OCI-LY7 (cell line): ENCODE measurements around the gene CDY2B. TPM values are rescaled to one million over a fixed set of nuclear protein-coding genes. Genes with fewer than 3 reads are reported as not detected.
"Not testable (repeated sequence)": the region's sequence is repeated elsewhere in the genome, so short reads cannot be mapped to it uniquely, and the experiment has no call there.

Experiments used
- BruUV-seq: library from RNA; stranded (reverse); fragments of 400-500 nt; replicated peaks from 2 replicates; lab custom pipeline; 2021; lab: Mats Ljungman, UMichigan
- CTCF ChIA-PET: fragments of 300-600 bp; sonication (Branson Sonifier 250); formaldehyde crosslinking; loops from one replicate; lab custom pipeline; 2022; ENCODE audit warnings: antibody characterized with exemption; ENCODE audit not compliant: unreplicated experiment; lab: Charles Lee
- POLR2A ChIA-PET: fragments of 300-600 bp; sonication (Branson Sonifier 250); formaldehyde crosslinking; loops from one replicate; lab custom pipeline; 2022; ENCODE audit warnings: antibody characterized with exemption; lab: Charles Lee
- DNase-seq: peaks from one replicate; pipeline ENCODE4 v3.0.0-alpha.2; 2015; ENCODE audit warnings: low spot score
- H2AFZ ChIP-seq: fragments of 200-600 bp; sonication (generic), shearing (Covaris generic); 2 replicates; pipeline ENCODE4 v1.6.1; 2014; ENCODE audit warnings: mild to moderate bottlenecking, antibody characterized with exemption, low read length, moderate library complexity
- H3K27ac ChIP-seq: fragments of 200-600 bp; sonication (generic); 2 replicates; pipeline ENCODE4 v1.5.1; 2014; ENCODE audit warnings: mixed run types, low read depth, mild to moderate bottlenecking, moderate library complexity, low read length, inconsistent platforms; ENCODE audit not compliant: poor library complexity, severe bottlenecking
- H3K36me3 ChIP-seq: fragments of 200-600 bp; sonication (generic); 2 replicates; pipeline ENCODE4 v1.6.1; 2014; ENCODE audit warnings: mild to moderate bottlenecking, antibody characterized with exemption, low read length, moderate library complexity, mixed read lengths; ENCODE audit not compliant: insufficient read depth
- H3K4me1 ChIP-seq: fragments of 200-600 bp; sonication (generic); 2 replicates; pipeline ENCODE4 v1.5.1; 2014; ENCODE audit warnings: mild to moderate bottlenecking, low read length; ENCODE audit not compliant: insufficient read depth, poor library complexity, severe bottlenecking
- H3K4me2 ChIP-seq: fragments of 200-600 bp; sonication (generic); 2 replicates; pipeline ENCODE4 v1.6.1; 2014; ENCODE audit warnings: mild to moderate bottlenecking, low read length
- H3K4me3 ChIP-seq: fragments of 200-600 bp; sonication (generic); 2 replicates; pipeline ENCODE4 v1.5.1; 2014; ENCODE audit warnings: mild to moderate bottlenecking, low read depth, low read length; ENCODE audit not compliant: poor library complexity, severe bottlenecking
- H3K79me2 ChIP-seq: fragments of 200-600 bp; sonication (generic); 2 replicates; pipeline ENCODE4 v1.6.1; 2016; ENCODE audit warnings: low read depth, mild to moderate bottlenecking, low read length, moderate library complexity, mixed read lengths; ENCODE audit not compliant: insufficient read depth
- H3K9me2 ChIP-seq: fragments of 200-600 bp; sonication (generic); 2 replicates; pipeline ENCODE4 v1.6.1; 2016; ENCODE audit warnings: mild to moderate bottlenecking, low read length, mixed read lengths; ENCODE audit not compliant: insufficient read depth
- H3K9me3 ChIP-seq: fragments of 200-600 bp; sonication (generic); 2 replicates; pipeline ENCODE4 v1.6.1; 2014; ENCODE audit warnings: mild to moderate bottlenecking, mixed run types, low read length, mixed read lengths
- H4K20me1 ChIP-seq: fragments of 200-600 bp; sonication (generic); 2 replicates; pipeline ENCODE4 v1.6.1; 2014; ENCODE audit warnings: mild to moderate bottlenecking, antibody characterized with exemption, low read length, moderate library complexity, mixed read lengths; ENCODE audit not compliant: insufficient read depth
- intact Hi-C: fragments of 100-400 bp; cut with micrococcal nuclease; formaldehyde crosslinking; loops from one replicate; pipeline ENCODE4 v1.10.0; 2022; ENCODE audit not compliant: unreplicated experiment
- total RNA-seq, 2 experiments: library from RNA; depleted of rRNA in 1 of 2; stranded (reverse); fragments of >200 nt in 1 of 2; shearing (Covaris generic) in 1 of 2; gene quantifications; 2 replicates each; pipeline ENCODE4 v1.2.3, GENCODE V29; 2014 to 2022

The CDY2B gene
- total RNA-seq, 2 experiments from 2014 or later, result not detected

- H3K4me2 ChIP-seq, H4K20me1 ChIP-seq, H3K27ac ChIP-seq, H3K36me3 ChIP-seq, H3K4me1 ChIP-seq, POLR2A ChIA-PET, H2AFZ ChIP-seq, intact Hi-C loops, H3K4me3 ChIP-seq, BruUV-seq, H3K9me3 ChIP-seq, CTCF ChIA-PET, H3K79me2 ChIP-seq, DNase-seq, H3K9me2 ChIP-seq: not testable (repeated sequence)
Observed at GRCh38 chrY:17849131-17849530, 30.9 kb downstream of the CDY2B start.

- intact Hi-C loops, POLR2A ChIA-PET, H3K79me2 ChIP-seq, DNase-seq, CTCF ChIA-PET, H3K9me2 ChIP-seq, H3K36me3 ChIP-seq, H3K4me2 ChIP-seq, H2AFZ ChIP-seq, H3K9me3 ChIP-seq, H3K27ac ChIP-seq, H3K4me3 ChIP-seq, H4K20me1 ChIP-seq, BruUV-seq, H3K4me1 ChIP-seq: not testable (repeated sequence)
Observed at GRCh38 chrY:17832149-17832548, 47.9 kb downstream of the CDY2B start.

Other genes starting within 250 kb of the CDY2B start
- not detected in 2 replicates for gene CDY2A, start 145.6 kb upstream of the CDY2B start, total RNA-seq (2014; rRNA removed; shearing (Covaris generic))
- gene CDY2A, start 145.6 kb upstream of the CDY2B start, total RNA-seq (2022), result not detected in 2 replicates